Mucosa of stomach (tissue), 1 donor: Measurements from ENCODE around the gene TNXB.
"Not testable (repeated sequence)": the region's sequence is repeated elsewhere in the genome, so short reads cannot be mapped to it uniquely, and the experiment has no call there.

Source experiments
- H3K27me3 ChIP-seq: one replicate; pipeline ENCODE4 v1.7.0; 2013; ENCODE audit warnings: mild to moderate bottlenecking, low read length; ENCODE audit not compliant: control insufficient read depth, insufficient read depth
- H3K36me3 ChIP-seq: one replicate; pipeline ENCODE4 v1.7.0; 2013; ENCODE audit warnings: low read length; ENCODE audit not compliant: control insufficient read depth, insufficient read depth
- H3K4me1 ChIP-seq: one replicate; pipeline ENCODE4 v1.7.0; 2013; ENCODE audit warnings: mild to moderate bottlenecking, low read length; ENCODE audit not compliant: control insufficient read depth, insufficient read depth
- H3K4me3 ChIP-seq: one replicate; pipeline ENCODE4 v1.7.0; 2013; ENCODE audit warnings: low read length
- H3K9ac ChIP-seq: one replicate; pipeline ENCODE4 v1.7.0; 2013; ENCODE audit warnings: mild to moderate bottlenecking, low read length, moderate library complexity
- H3K9me3 ChIP-seq: one replicate; pipeline ENCODE4 v1.7.0; 2013; ENCODE audit warnings: mild to moderate bottlenecking, low read length, moderate library complexity; ENCODE audit not compliant: control insufficient read depth
- donor health status: Pancreatic carcinoma.

TNXB gene

GRCh38 chr6:32102255-32102654 is 6.9 kb downstream of the TNXB start:
- H3K27me3 ChIP-seq, result peaks cover 8% of the 10 kb centered on the region
- H3K4me3 ChIP-seq, result no peak overlapping the region
- H3K9ac ChIP-seq, result no peak overlapping the region
- H3K9me3 ChIP-seq, result no peaks in the 10 kb centered on the region
- H3K36me3 ChIP-seq, result no peaks in the 10 kb centered on the region
- H3K4me1 ChIP-seq, result peaks cover 4% of the 10 kb centered on the region

- H3K4me1 ChIP-seq, H3K4me3 ChIP-seq, H3K9ac ChIP-seq, H3K36me3 ChIP-seq, H3K9me3 ChIP-seq: not testable (repeated sequence)
- H3K27me3 ChIP-seq, result peaks cover 28% of the 10 kb centered on the region
These were observed 8.9 kb downstream of the TNXB start for GRCh38 chr6:32100251-32100650.

GRCh38 chr6:32097364-32097763 is 11.8 kb downstream of the TNXB start:
- Histone ChIP-seq H3K9me3 (no peaks in the 10 kb centered on the region), H3K9ac (no peak overlapping the region), H3K4me3 (no peak overlapping the region), H3K4me1 (no peaks in the 10 kb centered on the region), H3K36me3 (no peaks in the 10 kb centered on the region), H3K27me3 (peaks cover 36% of the 10 kb centered on the region)

- Histone ChIP-seq H3K4me1 (no peaks in the 10 kb centered on the region), H3K4me3 (no peak overlapping the region), H3K36me3 (no peaks in the 10 kb centered on the region), H3K9me3 (no peaks in the 10 kb centered on the region), H3K9ac (no peak overlapping the region), H3K27me3 (peaks cover 36% of the 10 kb centered on the region)
These were observed 12.5 kb downstream of the TNXB start for GRCh38 chr6:32096394-32097258.

GRCh38 chr6:32096087-32096393 is 13.1 kb downstream of the TNXB start:
- no peaks in the 10 kb centered on the region for H3K9me3 ChIP-seq
- no peaks in the 10 kb centered on the region for H3K4me1 ChIP-seq
- H3K27me3 ChIP-seq, result peaks cover 36% of the 10 kb centered on the region
- no peak overlapping the region for H3K4me3 ChIP-seq
- H3K9ac ChIP-seq, result no peak overlapping the region
- no peaks in the 10 kb centered on the region for H3K36me3 ChIP-seq

- Histone ChIP-seq H3K36me3 (no peaks in the 10 kb centered on the region), H3K9ac (no peak overlapping the region), H3K4me1 (no peaks in the 10 kb centered on the region), H3K27me3 (peaks cover 36% of the 10 kb centered on the region), H3K9me3 (no peaks in the 10 kb centered on the region), H3K4me3 (no peak overlapping the region)
These were observed 13.6 kb downstream of the TNXB start for GRCh38 chr6:32095338-32096086.

- H3K4me3 ChIP-seq, result no peak overlapping the region
- H3K4me1 ChIP-seq, result no peaks in the 10 kb centered on the region
- no peaks in the 10 kb centered on the region for H3K9me3 ChIP-seq
- no peaks in the 10 kb centered on the region for H3K36me3 ChIP-seq
- peaks cover 34% of the 10 kb centered on the region for H3K27me3 ChIP-seq
- no peak overlapping the region for H3K9ac ChIP-seq
These were observed 16.2 kb downstream of the TNXB start for GRCh38 chr6:32092760-32093497.

GRCh38 chr6:32089082-32089828 is 19.9 kb downstream of the TNXB start:
- Histone ChIP-seq H3K36me3 (no peaks in the 10 kb centered on the region), H3K4me3 (no peak overlapping the region), H3K4me1 (no peaks in the 10 kb centered on the region), H3K9ac (no peak overlapping the region), H3K9me3 (no peaks in the 10 kb centered on the region), H3K27me3 (peaks cover 4% of the 10 kb centered on the region)

GRCh38 chr6:32088487-32089049 is 20.6 kb downstream of the TNXB start:
- H3K36me3 ChIP-seq, result no peaks in the 10 kb centered on the region
- H3K4me3 ChIP-seq, result no peak overlapping the region
- H3K27me3 ChIP-seq, result peaks cover 4% of the 10 kb centered on the region
- H3K9me3 ChIP-seq, result no peaks in the 10 kb centered on the region
- no peaks in the 10 kb centered on the region for H3K4me1 ChIP-seq
- H3K9ac ChIP-seq, result no peak overlapping the region

GRCh38 chr6:32087574-32088486 is 21.3 kb downstream of the TNXB start:
- no peak overlapping the region for H3K9ac ChIP-seq
- no peak overlapping the region for H3K4me3 ChIP-seq
- H3K27me3 ChIP-seq, result peaks cover 4% of the 10 kb centered on the region
- H3K9me3 ChIP-seq, result no peaks in the 10 kb centered on the region
- no peaks in the 10 kb centered on the region for H3K4me1 ChIP-seq
- no peaks in the 10 kb centered on the region for H3K36me3 ChIP-seq
